Measurements from ENCODE around the gene GTSF1L. TPM values are rescaled to one million over a fixed set of nuclear protein-coding genes. Genes with fewer than 3 reads are reported as not detected.

The GTSF1L gene
- total and polyA plus RNA-seq, 2 experiments from 2014 or later, result not detected

- no peak overlapping the region for H3K9ac ChIP-seq
- no peaks in the 10 kb centered on the region for H3K27me3 ChIP-seq (replicated peaks; ENCODE audit: insufficient read depth)
- H4K20me1 ChIP-seq (ENCODE audit: insufficient read depth), result no peaks in the 10 kb centered on the region
- no peak overlapping the region for H3K4me3 ChIP-seq
- no peaks in the 10 kb centered on the region for H3K9me2 ChIP-seq (ENCODE audit: insufficient read depth)
- TF ChIP-seq EZH2phosphoT487 (IDR thresholded peaks at IDR 0.05; ENCODE audit: insufficient read depth, low read depth) (no peak), EZH2 (IDR thresholded peaks at IDR 0.05; ENCODE audit: insufficient read depth, poor library complexity, severe bottlenecking) (no peak)
- H3F3A ChIP-seq (ENCODE audit: insufficient read depth), result no peaks in the 10 kb centered on the region
- no peaks in the 10 kb centered on the region for H3K36me3 ChIP-seq (ENCODE audit: low read depth)
- DNase-seq, result no peak
- no peak overlapping the region for H2AFZ ChIP-seq
- no peak overlapping the region for H3K4me2 ChIP-seq (ENCODE audit: unreplicated experiment)
- H3K4me1 ChIP-seq (ENCODE audit: insufficient read depth), result no peaks in the 10 kb centered on the region
- H3K27ac ChIP-seq, result no peak overlapping the region
- in situ Hi-C loops (cut with MboI), result no loop called here
- 95 to 97% methylated on average over 14 to 15 of the region's 15 CpGs for WGBS, 2 experiments (ENCODE audit: low coverage in 1 of 2, low lambda C conversion rate in 2 of 2, missing lambda C conversion rate in 2 of 2)
- no peaks in the 10 kb centered on the region for H3K79me2 ChIP-seq (ENCODE audit: insufficient read depth)
- H3K9me3 ChIP-seq (ENCODE audit: low read depth), result no peaks in the 10 kb centered on the region
These were observed 15.6 kb downstream of the GTSF1L start for GRCh38 chr20:43711098-43711654.

- no peak overlapping the region for H2AFZ ChIP-seq
- 96 to 97% methylated on average over 9 of the region's 9 CpGs for WGBS, 2 experiments (ENCODE audit: low coverage in 1 of 2, low lambda C conversion rate in 2 of 2, missing lambda C conversion rate in 2 of 2)
- no peaks in the 10 kb centered on the region for H3K36me3 ChIP-seq (ENCODE audit: low read depth)
- no peaks in the 10 kb centered on the region for H3K79me2 ChIP-seq (ENCODE audit: insufficient read depth)
- in situ Hi-C loops (cut with MboI), result no loop called here
- no peaks in the 10 kb centered on the region for H3K9me3 ChIP-seq (ENCODE audit: low read depth)
- no peak overlapping the region for H3K9ac ChIP-seq
- H3F3A ChIP-seq (ENCODE audit: insufficient read depth), result no peaks in the 10 kb centered on the region
- no peaks in the 10 kb centered on the region for H3K4me1 ChIP-seq (ENCODE audit: insufficient read depth)
- TF ChIP-seq EZH2phosphoT487 (IDR thresholded peaks at IDR 0.05; ENCODE audit: insufficient read depth, low read depth) (no peak), EZH2 (IDR thresholded peaks at IDR 0.05; ENCODE audit: insufficient read depth, poor library complexity, severe bottlenecking) (no peak)
- no peaks in the 10 kb centered on the region for H3K9me2 ChIP-seq (ENCODE audit: insufficient read depth)
- H4K20me1 ChIP-seq (ENCODE audit: insufficient read depth), result no peaks in the 10 kb centered on the region
- no peak overlapping the region for H3K4me3 ChIP-seq
- DNase-seq, result no peak
- no peaks in the 10 kb centered on the region for H3K27me3 ChIP-seq (replicated peaks; ENCODE audit: insufficient read depth)
- H3K27ac ChIP-seq, result no peak overlapping the region
- no peak overlapping the region for H3K4me2 ChIP-seq (ENCODE audit: unreplicated experiment)
These were observed 16.3 kb downstream of the GTSF1L start for GRCh38 chr20:43710370-43711044.

- TF ChIP-seq EZH2 (IDR thresholded peaks at IDR 0.05; ENCODE audit: insufficient read depth, poor library complexity, severe bottlenecking), result no peak
- no peak for TF ChIP-seq EZH2phosphoT487 (IDR thresholded peaks at IDR 0.05; ENCODE audit: insufficient read depth, low read depth)
- H3K79me2 ChIP-seq (ENCODE audit: insufficient read depth), result no peaks in the 10 kb centered on the region
- H4K20me1 ChIP-seq (ENCODE audit: insufficient read depth), result no peaks in the 10 kb centered on the region
- H3K4me2 ChIP-seq (ENCODE audit: unreplicated experiment), result no peak overlapping the region
- WGBS, 2 experiments (ENCODE audit: low coverage in 1 of 2, low lambda C conversion rate in 2 of 2, missing lambda C conversion rate in 2 of 2), result 93 to 97% methylated on average over 14 of the region's 14 CpGs
- DNase-seq, result no peak
- no peaks in the 10 kb centered on the region for H3K9me2 ChIP-seq (ENCODE audit: insufficient read depth)
- no peak overlapping the region for H2AFZ ChIP-seq
- H3F3A ChIP-seq (ENCODE audit: insufficient read depth), result no peaks in the 10 kb centered on the region
- no peak overlapping the region for H3K27ac ChIP-seq
- no peaks in the 10 kb centered on the region for H3K4me1 ChIP-seq (ENCODE audit: insufficient read depth)
- no peaks in the 10 kb centered on the region for H3K27me3 ChIP-seq (replicated peaks; ENCODE audit: insufficient read depth)
- no peak overlapping the region for H3K9ac ChIP-seq
- H3K4me3 ChIP-seq, result no peak overlapping the region
- H3K36me3 ChIP-seq (ENCODE audit: low read depth), result no peaks in the 10 kb centered on the region
- in situ Hi-C loops (cut with MboI), result no loop called here
- no peaks in the 10 kb centered on the region for H3K9me3 ChIP-seq (ENCODE audit: low read depth)
These were observed 24.3 kb downstream of the GTSF1L start for GRCh38 chr20:43702502-43702901.

- no peaks in the 10 kb centered on the region for H3K27me3 ChIP-seq (replicated peaks; ENCODE audit: insufficient read depth)
- 98% methylated on average over 8 of the region's 8 CpGs for WGBS, 2 experiments (ENCODE audit: low coverage in 1 of 2, low lambda C conversion rate in 2 of 2, missing lambda C conversion rate in 2 of 2)
- no peak overlapping the region for H3K9ac ChIP-seq
- no peaks in the 10 kb centered on the region for H3K36me3 ChIP-seq (ENCODE audit: low read depth)
- H2AFZ ChIP-seq, result no peak overlapping the region
- no peak overlapping the region for H3K4me2 ChIP-seq (ENCODE audit: unreplicated experiment)
- H3K9me3 ChIP-seq (ENCODE audit: low read depth), result no peaks in the 10 kb centered on the region
- no peaks in the 10 kb centered on the region for H4K20me1 ChIP-seq (ENCODE audit: insufficient read depth)
- in situ Hi-C loops (cut with MboI), result no loop called here
- DNase-seq, result no peak
- H3K4me3 ChIP-seq, result no peak overlapping the region
- H3K27ac ChIP-seq, result no peak overlapping the region
- H3K79me2 ChIP-seq (ENCODE audit: insufficient read depth), result no peaks in the 10 kb centered on the region
- H3F3A ChIP-seq (ENCODE audit: insufficient read depth), result no peaks in the 10 kb centered on the region
- no peaks in the 10 kb centered on the region for H3K9me2 ChIP-seq (ENCODE audit: insufficient read depth)
- no peaks in the 10 kb centered on the region for H3K4me1 ChIP-seq (ENCODE audit: insufficient read depth)
- TF ChIP-seq EZH2phosphoT487 (IDR thresholded peaks at IDR 0.05; ENCODE audit: insufficient read depth, low read depth), result no peak
- TF ChIP-seq EZH2 (IDR thresholded peaks at IDR 0.05; ENCODE audit: insufficient read depth, poor library complexity, severe bottlenecking), result no peak
These were observed 26.2 kb downstream of the GTSF1L start for GRCh38 chr20:43700627-43701026.

All from GM23248 (cell line).